OCI-LY7 (cell line): ENCODE results near the gene IRF2BP1. TPM values are rescaled to one million over a fixed set of nuclear protein-coding genes. Genes with fewer than 3 reads are reported as not detected.
A peak's percentile ranks its signal among the peaks of the same experiment; 100 is the strongest.

ENCODE experiments used
- BruUV-seq: library from RNA; stranded (reverse); fragments of 400-500 nt; replicated peaks from 2 replicates; lab custom pipeline; 2021; lab: Mats Ljungman, UMichigan
- CTCF ChIA-PET: fragments of 300-600 bp; sonication (Branson Sonifier 250); formaldehyde crosslinking; loops from one replicate; lab custom pipeline; 2022; ENCODE audit warnings: antibody characterized with exemption; ENCODE audit not compliant: unreplicated experiment; lab: Charles Lee
- POLR2A ChIA-PET: fragments of 300-600 bp; sonication (Branson Sonifier 250); formaldehyde crosslinking; loops from one replicate; lab custom pipeline; 2022; ENCODE audit warnings: antibody characterized with exemption; lab: Charles Lee
- DNase-seq: peaks from one replicate; pipeline ENCODE4 v3.0.0-alpha.2; 2015; ENCODE audit warnings: low spot score
- H2AFZ ChIP-seq: fragments of 200-600 bp; sonication (generic), shearing (Covaris generic); 2 replicates; pipeline ENCODE4 v1.6.1; 2014; ENCODE audit warnings: mild to moderate bottlenecking, antibody characterized with exemption, low read length, moderate library complexity
- H3K27ac ChIP-seq: fragments of 200-600 bp; sonication (generic); 2 replicates; pipeline ENCODE4 v1.5.1; 2014; ENCODE audit warnings: mixed run types, low read depth, mild to moderate bottlenecking, moderate library complexity, low read length, inconsistent platforms; ENCODE audit not compliant: poor library complexity, severe bottlenecking
- H3K36me3 ChIP-seq: fragments of 200-600 bp; sonication (generic); 2 replicates; pipeline ENCODE4 v1.6.1; 2014; ENCODE audit warnings: mild to moderate bottlenecking, antibody characterized with exemption, low read length, moderate library complexity, mixed read lengths; ENCODE audit not compliant: insufficient read depth
- H3K4me1 ChIP-seq: fragments of 200-600 bp; sonication (generic); 2 replicates; pipeline ENCODE4 v1.5.1; 2014; ENCODE audit warnings: mild to moderate bottlenecking, low read length; ENCODE audit not compliant: insufficient read depth, poor library complexity, severe bottlenecking
- H3K4me2 ChIP-seq: fragments of 200-600 bp; sonication (generic); 2 replicates; pipeline ENCODE4 v1.6.1; 2014; ENCODE audit warnings: mild to moderate bottlenecking, low read length
- H3K4me3 ChIP-seq: fragments of 200-600 bp; sonication (generic); 2 replicates; pipeline ENCODE4 v1.5.1; 2014; ENCODE audit warnings: mild to moderate bottlenecking, low read depth, low read length; ENCODE audit not compliant: poor library complexity, severe bottlenecking
- H3K79me2 ChIP-seq: fragments of 200-600 bp; sonication (generic); 2 replicates; pipeline ENCODE4 v1.6.1; 2016; ENCODE audit warnings: low read depth, mild to moderate bottlenecking, low read length, moderate library complexity, mixed read lengths; ENCODE audit not compliant: insufficient read depth
- H3K9me2 ChIP-seq: fragments of 200-600 bp; sonication (generic); 2 replicates; pipeline ENCODE4 v1.6.1; 2016; ENCODE audit warnings: mild to moderate bottlenecking, low read length, mixed read lengths; ENCODE audit not compliant: insufficient read depth
- H3K9me3 ChIP-seq: fragments of 200-600 bp; sonication (generic); 2 replicates; pipeline ENCODE4 v1.6.1; 2014; ENCODE audit warnings: mild to moderate bottlenecking, mixed run types, low read length, mixed read lengths
- H4K20me1 ChIP-seq: fragments of 200-600 bp; sonication (generic); 2 replicates; pipeline ENCODE4 v1.6.1; 2014; ENCODE audit warnings: mild to moderate bottlenecking, antibody characterized with exemption, low read length, moderate library complexity, mixed read lengths; ENCODE audit not compliant: insufficient read depth
- CTCF ChIP-seq: fragments of 200-600 bp; sonication (generic); conservative IDR thresholded peaks from 2 replicates; pipeline ENCODE4 v1.5.1; 2014; ENCODE audit warnings: mild to moderate bottlenecking, antibody characterized with exemption, low read length, moderate library complexity, mixed read lengths
- EZH2phosphoT487 ChIP-seq: fragments of 200-600 bp; sonication (generic); IDR thresholded peaks from 2 replicates; pipeline ENCODE4 v1.6.1; 2018; ENCODE audit warnings: low read depth, borderline replicate concordance, mild to moderate bottlenecking, mixed run types, antibody characterized with exemption, low read length, moderate library complexity, mixed read lengths
- intact Hi-C: fragments of 100-400 bp; cut with micrococcal nuclease; formaldehyde crosslinking; loops from one replicate; pipeline ENCODE4 v1.10.0; 2022; ENCODE audit not compliant: unreplicated experiment
- total RNA-seq, 2 experiments: library from RNA; depleted of rRNA in 1 of 2; stranded (reverse); fragments of >200 nt in 1 of 2; shearing (Covaris generic) in 1 of 2; gene quantifications; 2 replicates each; pipeline ENCODE4 v1.2.3, GENCODE V29; 2014 to 2022

Gene IRF2BP1
- total RNA-seq, 2 experiments from 2014 or later = 25.4 to 53.5 TPM

- H3K9me2 ChIP-seq = no peaks in the 10 kb centered on the region
- H3K36me3 ChIP-seq = peaks cover 13% of the 10 kb centered on the region; the same call in 1 of the 2 replicates
- peaks cover 44% of the 10 kb centered on the region for H3K4me1 ChIP-seq
- POLR2A ChIA-PET = no interaction called here
- CTCF ChIA-PET = interaction anchor here (1.1 kb wide), 1 partner anchor 68 kb away, joined by 3 read pairs; no protein-coding TSS in a partner anchor
- no peak for TF ChIP-seq EZH2phosphoT487
- no peak for TF ChIP-seq CTCF
- peak overlapping the region; percentile 95 for H3K4me2 ChIP-seq
- H3K4me3 ChIP-seq = peak overlapping the region; percentile 98
- DNase-seq = no peak
- intact Hi-C loops = loop anchor here (10.0 kb wide), 1 partner anchor 180 kb away; no protein-coding TSS in a partner anchor
- peaks cover 18% of the 10 kb centered on the region; the same call in 1 of the 2 replicates for H3K79me2 ChIP-seq
- H4K20me1 ChIP-seq = no peaks in the 10 kb centered on the region
- peak overlapping the region; percentile 75 for H3K27ac ChIP-seq
- peak overlapping the region; percentile 7; the same call in 1 of the 2 replicates for H2AFZ ChIP-seq
- BruUV-seq = no TSS peak
- no peaks in the 10 kb centered on the region for H3K9me3 ChIP-seq
Measured at GRCh38 chr19:45884682-45885555, 1.0 kb downstream of the IRF2BP1 start.

- Histone ChIP-seq H4K20me1 (no peaks in the 10 kb centered on the region), H3K4me3 (peak overlapping the region; percentile 53), H3K4me2 (peak overlapping the region; percentile 95), H2AFZ (no peak overlapping the region), H3K36me3 (peaks cover 13% of the 10 kb centered on the region; the same call in 1 of the 2 replicates), H3K27ac (no peak overlapping the region), H3K9me3 (no peaks in the 10 kb centered on the region), H3K79me2 (peaks cover 18% of the 10 kb centered on the region; the same call in 1 of the 2 replicates), H3K4me1 (peaks cover 44% of the 10 kb centered on the region), H3K9me2 (no peaks in the 10 kb centered on the region)
- ChIA-PET CTCF (interaction anchor here (1.1 kb wide), 1 partner anchor 67 kb away, joined by 3 read pairs; no protein-coding TSS in a partner anchor), POLR2A (no interaction called here)
- BruUV-seq = no TSS peak
- no peak for DNase-seq
- intact Hi-C loops = loop anchor here (1.0 to 10.0 kb wide), 3 partner anchors 21 to 179 kb away; partner anchors contain the start of gene SYMPK
- TF ChIP-seq EZH2phosphoT487 (no peak), CTCF (no peak)
Measured at GRCh38 chr19:45883881-45884681, 1.9 kb downstream of the IRF2BP1 start.
